K562 treated with DMSO at 1 percent for 4 hours (cell line): ENCODE data around the gene ECI1. TPM values are rescaled to one million over a fixed set of nuclear protein-coding genes. Genes with fewer than 3 reads are reported as not detected.

Experiments used
- total RNA-seq: library from RNA; unstranded; fragments of 300-600 nt; gene quantifications from 2 replicates; pipeline ENCODE4 v1.2.3, GENCODE V29; 2022; ENCODE audit not compliant: insufficient read depth

ECI1 gene
- total RNA-seq = 309 and 412 TPM in 2 replicates

DNA sequence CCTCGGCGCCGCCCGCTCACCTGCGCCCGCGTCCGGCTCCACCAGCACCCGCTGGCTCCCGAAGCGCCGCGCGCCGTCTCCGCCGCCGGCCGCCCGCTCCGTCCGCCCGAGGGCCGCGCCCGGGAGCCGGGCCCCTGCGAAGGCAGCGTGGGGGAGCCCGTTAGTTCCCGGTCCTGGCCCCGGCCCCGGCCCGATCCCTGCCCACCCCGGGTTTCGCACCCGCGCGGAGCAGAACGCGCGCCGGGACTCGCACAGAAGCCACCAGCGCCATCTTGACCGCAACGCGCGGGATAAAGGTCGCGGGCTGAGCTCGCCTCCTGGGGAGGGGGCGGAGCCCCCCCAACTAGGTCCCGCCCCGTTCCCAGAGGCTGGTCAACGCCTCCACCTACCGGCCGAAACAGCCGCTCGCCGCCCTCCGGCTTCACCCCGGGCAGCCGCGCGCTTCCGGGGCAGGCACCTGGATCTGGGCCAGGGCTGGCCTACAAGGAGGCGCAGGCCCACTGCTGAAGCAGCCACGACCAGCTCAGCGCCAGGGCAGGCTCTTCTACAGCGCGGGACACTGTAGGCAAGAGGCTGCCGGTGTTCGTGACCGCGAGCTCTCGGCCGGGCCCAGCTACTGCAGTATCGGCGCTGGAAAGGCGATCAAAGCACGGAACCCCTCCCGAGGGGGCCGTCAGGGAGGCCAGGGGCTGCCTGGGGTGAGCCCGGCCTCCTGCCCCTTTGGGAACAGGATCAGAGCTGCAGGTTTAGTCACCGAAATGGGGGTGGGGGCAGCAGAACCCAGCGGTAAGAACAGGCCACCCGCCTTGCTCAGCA, at the start of gene ECI1:
Gene ECI1, minus strand, starts transcription at position 292 of the 816 bp plus-strand sequence. Its CDS starts 21 bp downstream, at position 271.

DNA sequence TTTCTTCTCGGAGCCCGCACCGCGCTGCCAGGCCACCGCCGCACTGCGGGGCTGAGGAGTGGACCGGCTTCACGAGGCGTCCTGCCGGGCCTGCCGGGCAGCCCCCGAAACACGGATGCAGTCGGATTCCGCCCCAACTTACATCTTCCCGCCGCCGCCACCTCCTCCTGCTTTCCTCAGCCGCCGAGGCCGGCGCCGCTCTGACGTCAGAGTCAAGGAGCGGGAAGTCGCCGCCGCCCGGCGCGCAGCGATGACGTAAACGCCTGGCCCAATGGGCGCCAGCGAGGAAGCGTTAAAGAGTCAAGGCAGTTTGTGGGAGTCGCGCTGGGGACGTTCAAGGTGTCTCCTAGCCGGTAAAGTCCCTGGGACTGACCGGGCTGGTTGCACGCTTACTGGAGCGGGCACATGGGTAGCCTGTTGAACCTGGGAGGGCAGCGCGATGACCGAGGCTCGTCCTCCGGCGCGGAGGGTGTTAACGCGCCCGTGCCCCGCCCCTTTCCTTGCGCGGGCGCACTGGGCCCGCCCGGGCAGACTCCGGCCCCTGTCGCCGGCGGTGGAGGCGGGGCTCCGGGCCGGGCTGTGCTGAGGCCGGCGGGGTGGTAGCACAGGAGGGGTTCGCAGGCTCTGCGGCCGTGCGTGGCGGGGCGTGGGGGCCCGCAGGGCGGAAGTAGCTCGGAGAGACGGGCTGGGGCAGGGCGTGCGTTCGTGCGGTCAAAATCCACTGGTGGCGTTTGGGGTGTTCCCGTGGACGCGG, 16.7 kb upstream of the ECI1 start, which contains the start of gene RNPS1:
Gene RNPS1, minus strand, starts transcription at position 214 of the 754 bp plus-strand sequence. CDS start 3,483 bp downstream, outside the sequence.

GRCh38 chr16:2236337-2237101, 14.9 kb downstream of the ECI1 start, which contains the start of gene DNASE1L2:
DNASE1L2 (plus strand) TSS chr16:2236444; CDS start chr16:2236817, 373 bp downstream.

DNA sequence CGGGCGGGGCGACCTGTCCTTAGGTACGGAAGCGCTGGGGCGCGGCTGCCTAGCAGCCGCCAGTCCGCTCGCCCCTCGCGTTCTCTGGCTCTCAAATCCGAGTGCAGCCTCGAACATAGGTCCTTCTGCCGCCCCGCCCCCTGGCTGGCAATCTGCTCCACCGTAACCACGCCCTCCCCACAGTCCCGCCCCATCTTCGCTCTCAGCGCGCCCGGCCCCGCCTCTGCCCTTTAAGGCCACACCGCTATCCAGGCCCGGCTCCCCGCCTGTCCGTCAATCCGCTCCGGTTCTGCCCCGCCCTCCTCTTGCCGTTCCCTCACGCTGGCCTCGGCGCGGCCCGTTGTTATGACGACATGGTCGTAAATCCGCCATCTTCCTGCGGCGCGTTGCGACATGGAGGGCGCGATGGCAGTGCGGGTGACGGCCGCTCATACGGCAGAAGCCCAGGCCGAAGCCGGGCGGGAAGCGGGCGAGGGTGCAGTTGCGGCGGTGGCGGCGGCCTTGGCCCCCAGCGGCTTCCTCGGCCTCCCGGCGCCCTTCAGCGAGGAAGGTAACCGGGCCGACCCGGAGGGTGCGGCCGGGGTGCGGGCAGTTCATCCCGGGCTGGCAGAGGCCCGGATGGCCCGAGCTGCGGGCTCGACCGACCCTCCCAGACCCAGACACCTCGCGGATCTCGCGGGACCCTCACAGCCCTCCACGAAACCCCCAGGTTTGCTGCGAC, 28.0 kb downstream of the ECI1 start, which contains the start of gene E4F1:
Gene E4F1, plus strand, starts transcription at position 371 of the 721 bp plus-strand sequence. Its CDS starts 23 bp downstream, at position 394.

GRCh38 chr16:2214719-2214968, 36.7 kb downstream of the ECI1 start, which contains the start of gene PGP:
PGP (minus strand) TSS chr16:2214840; CDS start chr16:2214777, 63 bp downstream.

DNA sequence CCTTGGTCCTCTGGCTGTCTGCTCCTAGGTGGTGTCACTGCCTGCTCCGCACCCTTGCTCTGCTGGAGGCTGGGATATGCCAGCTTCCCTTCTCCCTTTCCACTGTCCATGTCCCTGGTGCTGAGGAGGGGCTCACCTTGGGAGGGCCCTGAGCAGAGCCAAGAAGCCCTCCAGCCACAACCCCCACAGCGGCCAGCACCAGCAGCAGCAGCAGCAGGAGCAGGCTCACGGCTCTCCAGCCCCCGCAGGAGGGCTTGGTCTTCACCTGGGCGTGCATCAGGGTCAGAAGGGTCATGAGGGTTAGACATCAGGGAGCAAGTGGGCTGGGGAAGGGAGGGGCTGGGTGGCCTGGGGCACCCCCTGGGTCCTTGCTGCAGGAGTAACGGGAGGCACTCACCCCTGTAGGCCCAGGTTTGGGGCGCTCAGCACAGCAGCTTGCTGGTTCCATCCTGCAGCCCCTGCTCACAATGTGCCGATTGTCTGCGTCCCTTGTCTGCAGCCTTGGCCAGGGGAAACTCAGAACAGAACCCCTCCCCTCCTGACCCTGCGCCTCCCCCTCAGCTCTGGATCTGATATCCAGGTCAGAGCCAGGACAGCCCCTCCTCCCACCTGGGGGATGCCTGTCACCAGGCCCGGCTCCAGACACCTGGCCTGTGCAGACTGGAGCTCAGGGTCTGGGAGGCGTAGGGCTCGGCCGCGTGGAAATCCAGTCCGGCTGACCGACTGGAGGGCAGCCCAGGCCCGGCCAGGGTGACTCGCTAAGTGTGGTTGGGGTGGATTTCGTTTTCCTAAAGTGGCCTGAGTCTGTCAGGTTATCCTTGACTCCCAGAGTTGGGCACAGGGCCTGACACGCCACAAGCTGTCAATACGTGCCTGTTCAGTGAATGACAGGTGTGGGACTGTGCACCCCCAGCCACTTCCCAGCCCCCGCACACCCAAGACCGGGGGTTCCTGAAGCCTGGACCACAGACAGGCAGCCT, 40.7 kb downstream of the ECI1 start, which contains the start of gene BRICD5:
Gene BRICD5, minus strand, starts transcription at position 478 of the 980 bp plus-strand sequence. Its CDS starts 30 bp downstream, at position 448.

GRCh38 chr16:2205104-2205966, 46.1 kb downstream of the ECI1 start, which contains the start of gene MLST8:
MLST8 (plus strand) TSS chr16:2205454; CDS start chr16:2206086, 632 bp downstream.

DNA sequence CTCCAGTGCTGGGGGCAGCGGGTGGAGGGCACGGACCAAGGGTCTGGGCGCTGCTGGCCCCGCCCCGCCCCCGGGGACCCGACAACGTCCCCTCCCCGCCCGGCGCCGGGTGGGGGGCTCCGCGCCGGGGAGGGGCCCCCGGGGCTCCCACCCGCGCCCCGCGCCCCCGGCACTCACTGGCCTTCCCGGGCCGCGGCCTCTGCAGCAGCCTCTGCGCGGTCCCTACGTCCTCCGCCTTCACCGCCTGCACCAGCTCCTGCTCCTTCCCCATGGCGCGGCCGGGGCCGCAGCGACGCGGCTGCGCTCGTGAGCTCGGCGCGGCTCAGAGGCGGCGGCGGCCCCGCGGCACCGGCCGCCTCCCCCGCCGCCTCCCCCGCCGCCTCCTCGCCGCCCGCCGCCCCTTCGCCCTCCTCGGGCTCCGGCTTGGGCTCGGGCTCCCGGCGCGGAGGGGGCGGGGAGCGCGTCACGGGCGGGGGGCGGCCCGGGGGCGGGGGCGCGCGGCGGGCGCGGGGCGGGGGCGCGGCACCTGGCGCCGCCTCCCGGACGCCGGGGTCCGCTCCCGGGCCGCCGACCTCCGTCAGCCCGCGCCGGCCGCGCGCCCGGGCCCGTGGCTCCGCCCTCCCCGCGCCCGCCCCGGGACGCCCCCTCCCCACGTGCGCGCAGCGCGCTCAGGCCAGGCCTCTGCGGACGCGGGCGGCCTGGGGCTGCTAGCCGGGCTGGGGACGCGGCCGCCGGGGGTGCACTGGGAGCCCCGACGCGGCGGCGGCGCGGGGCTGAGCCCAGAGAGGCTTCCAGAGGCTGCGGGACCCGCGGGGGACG, 55.0 kb downstream of the ECI1 start, which contains the start of gene CASKIN1:
Gene CASKIN1, minus strand, starts transcription at position 444 of the 819 bp plus-strand sequence. Its CDS starts 173 bp downstream, at position 271.

Other genes with a start within 250 kb of the ECI1 start
- gene ZNF598, start 241.8 kb downstream of the ECI1 start, total RNA-seq = 103 and 116 TPM in 2 replicates
- gene NPW, start 231.8 kb downstream of the ECI1 start, total RNA-seq = 1.6 and 5.6 TPM in 2 replicates
- gene NHERF2, start 224.7 kb downstream of the ECI1 start, total RNA-seq = 28.8 and 29.0 TPM in 2 replicates
- 20.7 and 23.3 TPM in 2 replicates for gene NTHL1, start 203.8 kb downstream of the ECI1 start, total RNA-seq
- 42.5 and 52.7 TPM in 2 replicates for gene TSC2, start 203.6 kb downstream of the ECI1 start, total RNA-seq
- 67.2 and 116 TPM in 2 replicates for gene PKD1, start 115.7 kb downstream of the ECI1 start, total RNA-seq
- gene RAB26, start 103.0 kb downstream of the ECI1 start, total RNA-seq = 3.5 and 3.9 TPM in 2 replicates
- gene TRAF7, start 95.8 kb downstream of the ECI1 start, total RNA-seq = 103 and 117 TPM in 2 replicates
- gene CASKIN1, start 55.0 kb downstream of the ECI1 start, total RNA-seq = 4.2 and 5.4 TPM in 2 replicates
- 73.7 and 84.0 TPM in 2 replicates for gene MLST8, start 46.1 kb downstream of the ECI1 start, total RNA-seq
- gene BRICD5, start 40.7 kb downstream of the ECI1 start, total RNA-seq = 4.9 and 16.4 TPM in 2 replicates
- gene PGP, start 36.7 kb downstream of the ECI1 start, total RNA-seq = 53.8 and 56.2 TPM in 2 replicates
- gene E4F1, start 28.0 kb downstream of the ECI1 start, total RNA-seq = 33.2 and 37.1 TPM in 2 replicates
- gene DNASE1L2, start 15.1 kb downstream of the ECI1 start, total RNA-seq = 5.4 and 6.1 TPM in 2 replicates
- 182 and 221 TPM in 2 replicates for gene RNPS1, start 16.5 kb upstream of the ECI1 start, total RNA-seq
- 18.9 and 25.4 TPM in 2 replicates for gene ABCA3, start 89.1 kb upstream of the ECI1 start, total RNA-seq
- gene CCNF, start 177.9 kb upstream of the ECI1 start, total RNA-seq = 25.8 and 36.2 TPM in 2 replicates
- gene TEDC2, start 208.5 kb upstream of the ECI1 start, total RNA-seq = 24.5 and 30.6 TPM in 2 replicates
- 0.42 TPM in 1 of 2 replicates, not detected in the other for gene NTN3, start 219.7 kb upstream of the ECI1 start, total RNA-seq
- 5.7 and 10.9 TPM in 2 replicates for gene TBC1D24, start 223.5 kb upstream of the ECI1 start, total RNA-seq